Urinary bladder (tissue), 4 donors: ENCODE measurements around the gene MEIKIN. TPM values are rescaled to one million over a fixed set of nuclear protein-coding genes. Genes with fewer than 3 reads are reported as not detected.
"Not testable (repeated sequence)": the region's sequence is repeated elsewhere in the genome, so short reads cannot be mapped to it uniquely, and the experiment has no call there.

Experiments used
- DNase-seq: peaks from one replicate; pipeline ENCODE4 v3.0.0-alpha.2; 2015; ENCODE audit errors: extremely low spot score
- H3K27ac ChIP-seq: one replicate; pipeline ENCODE4 v1.5.1; 2013; ENCODE audit warnings: low read depth, mild to moderate bottlenecking, moderate library complexity
- H3K36me3 ChIP-seq: one replicate; pipeline ENCODE4 v1.6.1; 2013; ENCODE audit warnings: mild to moderate bottlenecking, moderate library complexity; ENCODE audit not compliant: insufficient read depth
- H3K4me1 ChIP-seq: one replicate; pipeline ENCODE4 v1.6.1; 2013; ENCODE audit warnings: mild to moderate bottlenecking, moderate library complexity; ENCODE audit not compliant: insufficient read depth
- H3K4me3 ChIP-seq: one replicate; pipeline ENCODE4 v1.5.1; 2013; ENCODE audit warnings: low read depth, low read length
- whole genome bisulfite sequencing: extraction: QIAGEN DNeasy Blood & Tissue Kit; methylation state at CpG from one replicate; pipeline ENCODE4 v1.1.7; 2013; 5-methylcytosine and 5-hydroxymethylcytosine counted together
- polyA plus RNA-seq: library from polyadenylated mRNA; stranded (reverse); fragments of 200-250 nt; gene quantifications from one replicate; pipeline ENCODE4 v1.2.3, GENCODE V29; 2013
- total RNA-seq: library from RNA; depleted of rRNA; stranded (reverse); fragments of >200 nt; gene quantifications from one replicate; pipeline ENCODE4 v1.2.3, GENCODE V29; 2014
- donor health status: healthy with polysubstance abuse.
- donor health status: healthy.

Gene MEIKIN
- total and polyA plus RNA-seq, 2 donors = not detected

GRCh38 chr5:131913603-131914002 is 31.9 kb downstream of the MEIKIN start:
- Histone ChIP-seq H3K27ac (no peak overlapping the region), H3K4me1 (no peaks in the 10 kb centered on the region), H3K4me3 (no peak overlapping the region), H3K36me3 (no peaks in the 10 kb centered on the region)
- no peak for DNase-seq
- WGBS = 53% methylated on average over 3 of the region's 3 CpGs

- Histone ChIP-seq H3K4me1 (no peaks in the 10 kb centered on the region), H3K27ac (no peak overlapping the region), H3K36me3 (no peaks in the 10 kb centered on the region), H3K4me3 (no peak overlapping the region)
- 77% methylated on average over 2 of the region's 2 CpGs for WGBS
- DNase-seq = no peak
Observed at GRCh38 chr5:131906668-131907067, 38.8 kb downstream of the MEIKIN start.

GRCh38 chr5:131902266-131902665 is 43.2 kb downstream of the MEIKIN start:
- DNase-seq = not testable (repeated sequence)
- WGBS = 77% methylated on average over 1 of the region's 1 CpG

GRCh38 chr5:131899686-131900085 is 45.8 kb downstream of the MEIKIN start:
- Histone ChIP-seq H3K4me1 (no peaks in the 10 kb centered on the region), H3K4me3 (no peak overlapping the region), H3K36me3 (no peaks in the 10 kb centered on the region), H3K27ac (no peak overlapping the region)
- DNase-seq = no peak

More at GRCh38 chr5:131902266-131902665, 43.2 kb downstream of the MEIKIN start:
- H3K4me1 ChIP-seq, H3K27ac ChIP-seq, H3K4me3 ChIP-seq, H3K36me3 ChIP-seq: not testable (repeated sequence)

- Histone ChIP-seq H3K4me3 (no peak overlapping the region), H3K36me3 (no peaks in the 10 kb centered on the region), H3K4me1 (no peaks in the 10 kb centered on the region), H3K27ac (no peak overlapping the region)
- no peak for DNase-seq
- WGBS = 49% methylated on average over 5 of the region's 5 CpGs
Observed at GRCh38 chr5:131883984-131884383, 61.5 kb downstream of the MEIKIN start.

- DNase-seq = no peak
- WGBS = 94% methylated on average over 5 of the region's 5 CpGs
- no peaks in the 10 kb centered on the region for H3K4me1 ChIP-seq
- H3K27ac ChIP-seq = no peak overlapping the region
- no peaks in the 10 kb centered on the region for H3K36me3 ChIP-seq
- no peak overlapping the region for H3K4me3 ChIP-seq
Observed at GRCh38 chr5:131879705-131880104, 65.8 kb downstream of the MEIKIN start.

- DNase-seq = no peak
- no peaks in the 10 kb centered on the region for H3K36me3 ChIP-seq
- no peak overlapping the region for H3K4me3 ChIP-seq
- no peaks in the 10 kb centered on the region for H3K4me1 ChIP-seq
- H3K27ac ChIP-seq = no peak overlapping the region
- WGBS = 87% methylated on average over 2 of the region's 2 CpGs
Observed at GRCh38 chr5:131877873-131878272, 67.6 kb downstream of the MEIKIN start.

- H3K4me1 ChIP-seq, DNase-seq: not testable (repeated sequence)
- 95% methylated on average over 12 of the region's 12 CpGs for WGBS
Observed at GRCh38 chr5:131871251-131871650, 74.2 kb downstream of the MEIKIN start.

GRCh38 chr5:131867524-131867923 is 77.9 kb downstream of the MEIKIN start:
- no peak overlapping the region for H3K4me3 ChIP-seq
- WGBS = 42% methylated on average over 2 of the region's 2 CpGs
- no peak overlapping the region for H3K27ac ChIP-seq
- H3K36me3 ChIP-seq = no peaks in the 10 kb centered on the region
- no peaks in the 10 kb centered on the region for H3K4me1 ChIP-seq
- DNase-seq = no peak

More at GRCh38 chr5:131871251-131871650, 74.2 kb downstream of the MEIKIN start:
- H3K4me3 ChIP-seq, H3K36me3 ChIP-seq, H3K27ac ChIP-seq: not testable (repeated sequence)

GRCh38 chr5:131863700-131864099 is 81.8 kb downstream of the MEIKIN start:
- DNase-seq = no peak
- WGBS = 82% methylated on average over 5 of the region's 5 CpGs
- Histone ChIP-seq H3K4me3 (no peak overlapping the region), H3K27ac (no peak overlapping the region), H3K36me3 (no peaks in the 10 kb centered on the region), H3K4me1 (no peaks in the 10 kb centered on the region)

GRCh38 chr5:131857388-131857787 is 88.1 kb downstream of the MEIKIN start:
- H3K27ac ChIP-seq = no peak overlapping the region
- no peaks in the 10 kb centered on the region for H3K36me3 ChIP-seq
- 91% methylated on average over 10 of the region's 10 CpGs for WGBS
- H3K4me1 ChIP-seq = no peaks in the 10 kb centered on the region
- no peak overlapping the region for H3K4me3 ChIP-seq
- DNase-seq = no peak

- H3K4me1 ChIP-seq = no peaks in the 10 kb centered on the region
- DNase-seq = no peak
- no peaks in the 10 kb centered on the region for H3K36me3 ChIP-seq
- no peak overlapping the region for H3K27ac ChIP-seq
- H3K4me3 ChIP-seq = no peak overlapping the region
- 80% methylated on average over 3 of the region's 3 CpGs for WGBS
Observed at GRCh38 chr5:131855452-131855851, 90.0 kb downstream of the MEIKIN start.

GRCh38 chr5:131854134-131854533 is 91.3 kb downstream of the MEIKIN start:
- Histone ChIP-seq H3K36me3 (no peaks in the 10 kb centered on the region), H3K4me1 (no peaks in the 10 kb centered on the region), H3K27ac (no peak overlapping the region), H3K4me3 (no peak overlapping the region)
- DNase-seq = no peak

- no peaks in the 10 kb centered on the region for H3K36me3 ChIP-seq
- no peaks in the 10 kb centered on the region for H3K4me1 ChIP-seq
- WGBS = 70% methylated on average over 2 of the region's 2 CpGs
- H3K27ac ChIP-seq = no peak overlapping the region
- H3K4me3 ChIP-seq = no peak overlapping the region
- DNase-seq = no peak
Observed at GRCh38 chr5:131848662-131849061, 96.8 kb downstream of the MEIKIN start.

- H3K27ac ChIP-seq = no peak overlapping the region
- H3K4me3 ChIP-seq = no peak overlapping the region
- H3K36me3 ChIP-seq = no peaks in the 10 kb centered on the region
- 64% methylated on average over 1 of the region's 1 CpG for WGBS
- no peaks in the 10 kb centered on the region for H3K4me1 ChIP-seq
- no peak for DNase-seq
Observed at GRCh38 chr5:131846536-131846935, 98.9 kb downstream of the MEIKIN start.
